PC-9 (cell line): ENCODE measurements around the gene ZNF892. TPM values are rescaled to one million over a fixed set of nuclear protein-coding genes. Genes with fewer than 3 reads are reported as not detected.

Experiments
- BruUV-seq: library from RNA; stranded (reverse); fragments of 400-500 nt; replicated peaks from 2 replicates; lab custom pipeline; 2021; lab: Mats Ljungman, UMichigan
- CTCF ChIA-PET: fragments of 300-600 bp; sonication (Branson Sonifier 250); formaldehyde crosslinking; loops from one replicate; lab custom pipeline; 2022; ENCODE audit warnings: antibody characterized with exemption; lab: Charles Lee
- POLR2A ChIA-PET: fragments of 300-600 bp; sonication (Branson Sonifier 250); formaldehyde crosslinking; loops from one replicate; lab custom pipeline; 2022; ENCODE audit warnings: antibody characterized with exemption; ENCODE audit not compliant: unreplicated experiment; lab: Charles Lee
- DNase-seq, 2 experiments: peaks; one replicate each; pipeline versions ENCODE4 v3.0.0 to v3.0.0-alpha.2; 2015 to 2022; ENCODE audit warnings: mixed read lengths in 1 of 2
- H2AFZ ChIP-seq: fragments of 200-600 bp; sonication (generic); 2 replicates; pipeline ENCODE4 v1.8.1; 2017; ENCODE audit warnings: antibody characterized with exemption
- H3F3A ChIP-seq: fragments of 200-600 bp; sonication (generic); 2 replicates; pipeline ENCODE4 v1.8.1; 2017; ENCODE audit warnings: antibody characterized with exemption, mild to moderate bottlenecking, low read depth; ENCODE audit not compliant: insufficient read depth
- H3K27ac ChIP-seq: fragments of 200-600 bp; sonication (generic); 2 replicates; pipeline ENCODE4 v1.6.1; 2016; ENCODE audit warnings: mixed run types
- H3K27me3 ChIP-seq: fragments of 200-600 bp; sonication (generic); 2 replicates; pipeline ENCODE4 v1.6.1; 2016; ENCODE audit warnings: low read depth, mixed run types; ENCODE audit not compliant: insufficient read depth
- H3K36me3 ChIP-seq: fragments of 200-600 bp; sonication (generic); 2 replicates; pipeline ENCODE4 v1.6.1; 2016; ENCODE audit warnings: low read depth, mixed run types
- H3K4me1 ChIP-seq: fragments of 200-600 bp; sonication (generic); replicated peaks from 2 replicates; pipeline ENCODE4 v1.6.1; 2016; ENCODE audit warnings: mixed run types; ENCODE audit not compliant: insufficient read depth
- H3K4me2 ChIP-seq: fragments of 200-600 bp; sonication (generic); 2 replicates; pipeline ENCODE4 v1.6.1; 2017; ENCODE audit warnings: mixed run types
- H3K4me3 ChIP-seq: fragments of 200-600 bp; sonication (generic); 2 replicates; pipeline ENCODE4 v1.6.1; 2016; ENCODE audit warnings: mixed run types
- H3K79me2 ChIP-seq: fragments of 200-600 bp; sonication (generic); 2 replicates; pipeline ENCODE4 v1.6.1; 2017; ENCODE audit warnings: low read depth, mixed run types
- H3K9me2 ChIP-seq: fragments of 200-600 bp; sonication (generic); 2 replicates; pipeline ENCODE4 v1.8.1; 2017; ENCODE audit warnings: mild to moderate bottlenecking; ENCODE audit not compliant: insufficient read depth
- H3K9me3 ChIP-seq: fragments of 200-600 bp; sonication (generic); 2 replicates; pipeline ENCODE4 v1.8.1; 2016; ENCODE audit warnings: low read depth; ENCODE audit not compliant: insufficient read depth
- H4K20me1 ChIP-seq: fragments of 200-600 bp; sonication (generic); 2 replicates; pipeline ENCODE4 v1.8.1; 2017; ENCODE audit not compliant: insufficient read depth
- CTCF ChIP-seq: fragments of 200-600 bp; sonication (generic); conservative IDR thresholded peaks from 2 replicates; pipeline ENCODE4 v1.6.1; 2017; ENCODE audit warnings: mixed run types, antibody characterized with exemption, mild to moderate bottlenecking, moderate library complexity
- EZH2 ChIP-seq: fragments of 200-600 bp; sonication (generic); IDR thresholded peaks from 2 replicates; pipeline ENCODE4 v1.8.0; 2017; ENCODE audit warnings: antibody characterized with exemption, low read depth
- intact Hi-C: fragments of 100-400 bp; cut with micrococcal nuclease; formaldehyde crosslinking; loops from one replicate; pipeline ENCODE4 v1.10.0; 2022; ENCODE audit not compliant: unreplicated experiment
- total RNA-seq: library from RNA; stranded (reverse); gene quantifications from 2 replicates; pipeline ENCODE4 v1.2.3, GENCODE V29; 2021

The ZNF892 gene
- total RNA-seq, 1 experiment from 2014 or later = 2.8 TPM

- Histone ChIP-seq H3K27ac (no peak overlapping the region), H3F3A (peaks cover 22% of the 10 kb centered on the region; the same call in 1 of the 2 replicates), H3K4me2 (peak overlapping the region; percentile 90), H4K20me1 (no peaks in the 10 kb centered on the region), H3K79me2 (peaks cover under 1% of the 10 kb centered on the region; the same call in 1 of the 2 replicates), H3K4me1 (peaks cover 11% of the 10 kb centered on the region), H3K9me2 (no peaks in the 10 kb centered on the region), H3K36me3 (peaks cover 22% of the 10 kb centered on the region), H3K4me3 (peak overlapping the region; percentile 84), H3K9me3 (peaks cover 33% of the 10 kb centered on the region; the same call in 1 of the 2 replicates), H2AFZ (peak overlapping the region; percentile 97), H3K27me3 (no peaks in the 10 kb centered on the region)
- no TSS peak for BruUV-seq
- intact Hi-C loops = no loop called here
- POLR2A ChIA-PET = interaction anchor here (0.5 to 0.6 kb wide), 2 partner anchors 9 to 37 kb away, joined by 3 to 5 read pairs; no protein-coding TSS in a partner anchor
- TF ChIP-seq CTCF (no peak), EZH2 (no peak)
- CTCF ChIA-PET = interaction anchor here (0.7 to 0.8 kb wide), 2 partner anchors 38 to 83 kb away, joined by 3 to 4 read pairs; no protein-coding TSS in a partner anchor
- DNase-seq = peak in 1 of 2 experiments; percentile 30
Observed at GRCh38 chr2:95158891-95159619, 48.3 kb upstream of the ZNF892 start.

- peaks cover 15% of the 10 kb centered on the region for H3K36me3 ChIP-seq
- H4K20me1 ChIP-seq = no peaks in the 10 kb centered on the region
- intact Hi-C loops = no loop called here
- H3K79me2 ChIP-seq = peaks cover 8% of the 10 kb centered on the region
- H3K9me2 ChIP-seq = no peaks in the 10 kb centered on the region
- peak in 1 of 2 experiments; percentile 72 for DNase-seq
- BruUV-seq = no TSS peak
- peak within 1 kb of the TSS; percentile 90 for H3K4me2 ChIP-seq
- TF ChIP-seq EZH2 (no peak), CTCF (no peak)
- H3K27me3 ChIP-seq = no peaks in the 10 kb centered on the region
- ChIA-PET CTCF (interaction anchor here (0.7 to 0.8 kb wide), 2 partner anchors 39 to 83 kb away, joined by 3 to 4 read pairs; no protein-coding TSS in a partner anchor), POLR2A (interaction anchor here (0.5 kb wide), 1 partner anchor 37 kb away, joined by 3 read pairs; no protein-coding TSS in a partner anchor)
- H3K9me3 ChIP-seq = peaks cover 25% of the 10 kb centered on the region; the same call in 1 of the 2 replicates
- peak within 1 kb of the TSS; percentile 84 for H3K4me3 ChIP-seq
- peaks cover 18% of the 10 kb centered on the region for H3K4me1 ChIP-seq
- H3F3A ChIP-seq = peaks cover 20% of the 10 kb centered on the region; the same call in 1 of the 2 replicates
- peak within 1 kb of the TSS; percentile 97 for H2AFZ ChIP-seq
- no peak within 1 kb of the TSS for H3K27ac ChIP-seq
Observed at GRCh38 chr2:95159690-95160449, 47.5 kb upstream of the ZNF892 start, which contains the start of gene ZNF514. Gene ZNF514, minus strand, starts transcription at chr2:95159848. Its CDS starts 6,595 bp downstream, at chr2:95153253.

GRCh38 chr2:95165030-95165370 is 42.3 kb upstream of the ZNF892 start:
- Histone ChIP-seq H3K27me3 (no peaks in the 10 kb centered on the region), H3K4me3 (peak overlapping the region; percentile 65), H3K27ac (peak overlapping the region; percentile 55), H3K79me2 (peaks cover 20% of the 10 kb centered on the region), H3K9me3 (no peaks in the 10 kb centered on the region), H3K4me2 (peak overlapping the region; percentile 85), H4K20me1 (no peaks in the 10 kb centered on the region), H3F3A (peaks cover 15% of the 10 kb centered on the region; the same call in 1 of the 2 replicates), H3K4me1 (peaks cover 17% of the 10 kb centered on the region), H3K36me3 (no peaks in the 10 kb centered on the region), H3K9me2 (no peaks in the 10 kb centered on the region), H2AFZ (peak overlapping the region; percentile 90)
- TF ChIP-seq EZH2 (no peak), CTCF (no peak)
- CTCF ChIA-PET = interaction anchor here (0.6 kb wide), 1 partner anchor 184 kb away, joined by 6 read pairs; no protein-coding TSS in a partner anchor
- DNase-seq = no peak
- POLR2A ChIA-PET = interaction anchor here (0.6 to 0.7 kb wide), 5 partner anchors 21 to 1818 kb away, joined by 3 to 6 read pairs (median 4); no protein-coding TSS in a partner anchor
- intact Hi-C loops = loop anchor here (2.0 kb wide), 1 partner anchor 44 kb away; the partner anchor contains the start of gene MRPS5
- BruUV-seq = TSS peak; percentile 94
